Testis (tissue), 3 donors: ENCODE data around the gene NAALADL1. TPM values are rescaled to one million over a fixed set of nuclear protein-coding genes. Genes with fewer than 3 reads are reported as not detected.

Experiments
- DNase-seq: peaks from one replicate; pipeline ENCODE4 v3.0.0-alpha.2; 2019
- H3K27ac ChIP-seq, 2 donors: fragments of 200-600 bp; sonication (generic); one replicate each; pipeline ENCODE4 v1.5.1; 2019
- H3K27me3 ChIP-seq: fragments of 200-600 bp; sonication (generic); one replicate; pipeline ENCODE4 v1.5.1; 2019
- H3K36me3 ChIP-seq: fragments of 200-600 bp; sonication (generic); one replicate; pipeline ENCODE4 v1.5.1; 2017; ENCODE audit warnings: low read depth; ENCODE audit errors: missing control alignments
- H3K4me1 ChIP-seq: fragments of 200-600 bp; sonication (generic); one replicate; pipeline ENCODE4 v1.5.1; 2019
- H3K4me3 ChIP-seq, 2 donors: fragments of 200-600 bp; sonication (generic); one replicate each; pipeline ENCODE4 v1.5.1; 2017 to 2019
- H3K9me3 ChIP-seq: fragments of 200-600 bp; sonication (generic); one replicate; pipeline ENCODE4 v1.5.1; 2017
- CTCF ChIP-seq, 3 experiments: fragments of 450-650 bp in 2 of 3; fragments of 200-600 bp in 1 of 3; sonication (generic) in 1 of 3; IDR thresholded peaks; one replicate each; pipeline ENCODE4 v1.5.1; 2016 to 2019; ENCODE audit warnings: antibody characterized with exemption in 3 of 3, mild to moderate bottlenecking in 2 of 3, moderate library complexity in 1 of 3
- POLR2A ChIP-seq: fragments of 450-650 bp; IDR thresholded peaks from one replicate; pipeline ENCODE4 v1.6.1; 2017; ENCODE audit warnings: antibody characterized with exemption, mild to moderate bottlenecking, moderate library complexity
- WGBS, 2 donors: methylation state at CpG; one replicate each; pipeline ENCODE4 v1.1.5; 2018; 5-methylcytosine and 5-hydroxymethylcytosine counted together
- intact Hi-C: fragments of 100-400 bp; cut with DNase I; formaldehyde crosslinking; loops from one replicate; pipeline ENCODE4 v1.15.1; 2023; ENCODE audit warnings: low total_unique reads
- microRNA-seq, 2 donors: library from miRNA; unstranded; fragments of <30 nt; microRNA quantifications; one replicate each; pipeline ENCODE4, GENCODE V29; 2016; ENCODE audit warnings: borderline number of aligned reads in 2 of 2, borderline replicate concordance in 1 of 2
- polyA plus RNA-seq: library from polyadenylated mRNA; stranded (reverse); fragments of 350-450 nt; fragmentation: Illumina TruSeq; extraction: RNeasy Lipid Tissue Mini Kit (QIAGEN cat#74804); gene quantifications from one replicate; pipeline ENCODE4 v1.2.3, GENCODE V29; 2014; ENCODE audit warnings: low read depth, low replicate concordance; ENCODE audit not compliant: insufficient read depth
- small RNA-seq, 2 donors: library from RNA; depleted of rRNA; stranded (forward); fragments of <200 nt; gene quantifications; one replicate each; pipeline ENCODE3, GENCODE V24; 2016
- total RNA-seq, 2 donors: library from RNA; depleted of rRNA; stranded (reverse); fragments of >200 nt; gene quantifications; one replicate each; pipeline ENCODE4 v1.2.3, GENCODE V29; 2016

Gene NAALADL1
- total and polyA plus RNA-seq, 3 donors from 2014 or later: 16.0 to 18.1 (median 16.5) TPM

DNA sequence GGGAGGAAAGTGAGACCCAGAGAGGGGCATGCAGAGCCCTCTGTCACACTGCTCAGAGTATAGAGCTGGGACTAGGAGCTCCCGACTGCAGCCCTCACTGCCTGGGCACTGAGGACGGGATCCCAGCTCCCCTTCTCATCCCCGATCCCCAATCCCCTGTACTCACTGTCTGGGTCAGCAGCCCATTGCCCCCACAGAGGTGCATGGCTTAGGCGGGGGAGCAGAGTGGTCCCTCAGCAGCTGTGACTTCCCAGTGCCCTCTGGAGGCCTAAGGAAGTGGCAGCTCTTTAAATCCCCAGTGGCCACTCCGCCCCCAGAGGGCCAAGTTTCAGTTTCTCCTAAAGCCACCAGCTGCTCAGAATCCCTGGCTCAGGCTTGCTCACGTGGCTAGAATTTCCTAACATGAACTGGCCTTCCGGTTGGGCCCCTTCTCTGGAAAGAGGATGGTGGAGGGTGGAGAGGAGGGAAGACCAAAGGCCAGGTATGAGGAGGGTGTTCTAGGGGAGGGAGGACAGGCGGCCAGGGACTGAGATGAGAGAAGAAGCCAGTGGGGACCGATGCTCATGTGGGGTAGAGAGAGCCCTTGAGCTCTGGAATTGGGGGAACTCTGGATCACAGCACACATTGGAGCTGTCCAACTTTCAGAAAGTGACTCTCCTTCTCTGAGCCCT, 61.5 kb downstream of the NAALADL1 start, which contains the start of gene BATF2:
Gene BATF2 (minus strand): TSS at position 262 of the 671 bp plus-strand sequence. CDS start 57 bp downstream, at position 205.
- no peaks in the 10 kb centered on the region for H3K36me3 ChIP-seq
- peak within 1 kb of the TSS in 1 of 2 donors; percentile 37 for H3K4me3 ChIP-seq
- no peaks in the 10 kb centered on the region for H3K4me1 ChIP-seq
- intact Hi-C loops: no loop called here
- no peaks in the 10 kb centered on the region for H3K27me3 ChIP-seq
- peak; percentile 69 for DNase-seq
- no peaks in the 10 kb centered on the region for H3K9me3 ChIP-seq
- no peak within 1 kb of the TSS for H3K27ac ChIP-seq
- 40 to 57% methylated on average over 6 to 9 of the region's 9 CpGs for WGBS, 2 donors
- TF ChIP-seq POLR2A (no peak), CTCF (IDR thresholded peaks at IDR 0.05) (peak; percentile 15 to 27 (median 26))

GRCh38 chr11:64996327-64996709, 62.0 kb downstream of the NAALADL1 start:
- H3K4me3 ChIP-seq: peak overlapping the region in 1 of 2 donors; percentile 37
- DNase-seq: no peak
- H3K27ac ChIP-seq: no peak overlapping the region
- 51 to 58% methylated on average over 11 of the region's 11 CpGs for WGBS, 2 donors
- intact Hi-C loops: no loop called here
- no peaks in the 10 kb centered on the region for H3K36me3 ChIP-seq
- TF ChIP-seq POLR2A (no peak), CTCF (IDR thresholded peaks at IDR 0.05) (no peak)
- no peaks in the 10 kb centered on the region for H3K4me1 ChIP-seq
- no peaks in the 10 kb centered on the region for H3K9me3 ChIP-seq
- no peaks in the 10 kb centered on the region for H3K27me3 ChIP-seq

Small RNA genes within 50 kb of the gene (microRNA-seq; reads per million reads assigned to microRNA genes)
- gene MIR6879: 0 to 1.4 reads per million in 2 donors

Small RNA genes within 50 kb of the gene (small RNA-seq; reads per million reads assigned to genes)
- 0 reads per million in 2 donors for gene MIR6879
- gene SNX15: 0 reads per million in 2 donors

Other genes with a start within 250 kb of the NAALADL1 start
- 10 to 100 TPM; 36.7 to 40.8 TPM for gene MEN1, start 248.0 kb downstream of the NAALADL1 start, total RNA-seq
- 29.7 TPM for gene MEN1, start 248.0 kb downstream of the NAALADL1 start, polyA plus RNA-seq
- gene CDC42BPG, start 213.9 kb downstream of the NAALADL1 start, total RNA-seq: 1 to 10 TPM; 7.6 to 9.2 TPM
- 5.3 TPM for gene CDC42BPG, start 213.9 kb downstream of the NAALADL1 start, polyA plus RNA-seq
- gene EHD1, start 179.9 kb downstream of the NAALADL1 start, total RNA-seq: 100 to 1,000 TPM; 230 to 455 TPM
- gene EHD1, start 179.9 kb downstream of the NAALADL1 start, polyA plus RNA-seq: 328 TPM
- gene ATG2A, start 141.3 kb downstream of the NAALADL1 start, total RNA-seq: 10 to 100 TPM; 51.1 to 56.1 TPM
- 22.2 TPM for gene ATG2A, start 141.3 kb downstream of the NAALADL1 start, polyA plus RNA-seq
- 10 to 100 TPM; 19.4 to 26.2 TPM for gene PPP2R5B, start 133.9 kb downstream of the NAALADL1 start, total RNA-seq
- gene PPP2R5B, start 133.9 kb downstream of the NAALADL1 start, polyA plus RNA-seq: 9.9 TPM
- 1 to 10 TPM; 7.0 to 9.4 TPM for gene GPHA2, start 122.7 kb downstream of the NAALADL1 start, total RNA-seq
- gene GPHA2, start 122.7 kb downstream of the NAALADL1 start, polyA plus RNA-seq: 6.9 TPM
- gene MAJIN, start 86.4 kb downstream of the NAALADL1 start, total RNA-seq: 10 to 100 TPM; 14.4 to 34.8 TPM
- 36.4 TPM for gene MAJIN, start 86.4 kb downstream of the NAALADL1 start, polyA plus RNA-seq
- 1 to 10 TPM in 1 of 2 donors, under 1 TPM in 1; 0.94 to 1.5 TPM for gene BATF2, start 61.6 kb downstream of the NAALADL1 start, total RNA-seq
- 2.7 TPM for gene BATF2, start 61.6 kb downstream of the NAALADL1 start, polyA plus RNA-seq
- 100 to 1,000 TPM; 127 to 154 TPM for gene ARL2, start 44.4 kb downstream of the NAALADL1 start, total RNA-seq
- 235 TPM for gene ARL2, start 44.4 kb downstream of the NAALADL1 start, polyA plus RNA-seq
- 10 to 100 TPM; 17.0 to 22.5 TPM for gene SNX15, start 31.1 kb downstream of the NAALADL1 start, total RNA-seq
- 15.6 TPM for gene SNX15, start 31.1 kb downstream of the NAALADL1 start, polyA plus RNA-seq
- gene SAC3D1, start 17.3 kb downstream of the NAALADL1 start, total RNA-seq: 10 to 100 TPM; 40.5 to 41.0 TPM
- gene SAC3D1, start 17.3 kb downstream of the NAALADL1 start, polyA plus RNA-seq: 63.5 TPM
- 10 to 100 TPM; 28.5 to 50.9 TPM for gene CDCA5, start 25.5 kb upstream of the NAALADL1 start, total RNA-seq
- 93.3 TPM for gene CDCA5, start 25.5 kb upstream of the NAALADL1 start, polyA plus RNA-seq
- gene ZFPL1, start 25.7 kb upstream of the NAALADL1 start, total RNA-seq: 10 to 100 TPM; 52.7 to 57.2 TPM
- 70.6 TPM for gene ZFPL1, start 25.7 kb upstream of the NAALADL1 start, polyA plus RNA-seq
- gene VPS51, start 37.7 kb upstream of the NAALADL1 start, total RNA-seq: 100 to 1,000 TPM; 173 to 252 TPM
- 91.1 TPM for gene VPS51, start 37.7 kb upstream of the NAALADL1 start, polyA plus RNA-seq
- 10 to 100 TPM; 42.0 to 49.6 TPM for gene TM7SF2, start 53.3 kb upstream of the NAALADL1 start, total RNA-seq
- 36.4 TPM for gene TM7SF2, start 53.3 kb upstream of the NAALADL1 start, polyA plus RNA-seq
- gene ZNHIT2, start 59.1 kb upstream of the NAALADL1 start, total RNA-seq: 100 to 1,000 TPM in 1 of 2 donors, 10 to 100 TPM in 1; 64.2 to 119 TPM
- gene ZNHIT2, start 59.1 kb upstream of the NAALADL1 start, polyA plus RNA-seq: 47.3 TPM
- gene FAU, start 63.6 kb upstream of the NAALADL1 start, total RNA-seq: 100 to 1,000 TPM; 441 to 583 TPM
- gene FAU, start 63.6 kb upstream of the NAALADL1 start, polyA plus RNA-seq: 761 TPM
- 10 to 100 TPM; 82.8 to 87.7 TPM for gene MRPL49, start 63.8 kb upstream of the NAALADL1 start, total RNA-seq
- gene MRPL49, start 63.8 kb upstream of the NAALADL1 start, polyA plus RNA-seq: 53.9 TPM
- gene SYVN1, start 76.0 kb upstream of the NAALADL1 start, total RNA-seq: 10 to 100 TPM; 67.4 to 87.2 TPM
- 62.0 TPM for gene SYVN1, start 76.0 kb upstream of the NAALADL1 start, polyA plus RNA-seq
- 1 to 10 TPM; 1.2 TPM for gene SPDYC, start 111.7 kb upstream of the NAALADL1 start, total RNA-seq
- gene SPDYC, start 111.7 kb upstream of the NAALADL1 start, polyA plus RNA-seq: 0.80 TPM
- 10 to 100 TPM; 36.2 to 85.3 TPM for gene CAPN1, start 123.4 kb upstream of the NAALADL1 start, total RNA-seq
- gene CAPN1, start 123.4 kb upstream of the NAALADL1 start, polyA plus RNA-seq: 27.3 TPM
- gene POLA2, start 203.4 kb upstream of the NAALADL1 start, total RNA-seq: 10 to 100 TPM; 24.2 to 27.6 TPM
- 21.9 TPM for gene POLA2, start 203.4 kb upstream of the NAALADL1 start, polyA plus RNA-seq